PC-9 (cell line): ENCODE measurements around the gene ISG15.

Experiments
- CTCF ChIP-seq: fragments of 200-600 bp; sonication (generic); conservative IDR thresholded peaks from 2 replicates; pipeline ENCODE4 v1.6.1; 2017; ENCODE audit warnings: mixed run types, antibody characterized with exemption, mild to moderate bottlenecking, moderate library complexity
- EZH2 ChIP-seq: fragments of 200-600 bp; sonication (generic); IDR thresholded peaks from 2 replicates; pipeline ENCODE4 v1.8.0; 2017; ENCODE audit warnings: antibody characterized with exemption, low read depth

- TF ChIP-seq CTCF (0 out of 2 replicates have a peak, but pooled peaks have one; percentile 21), EZH2 (no peak)
Measured at GRCh38 chr1:966704-967300, 46.5 kb upstream of the ISG15 start.
